HG03469 (cell line): ENCODE measurements around the gene PSENEN.
"Not testable (repeated sequence)": the region's sequence is repeated elsewhere in the genome, so short reads cannot be mapped to it uniquely, and the experiment has no call there.

Experiments
- ATAC-seq: cut with Tn5 transposase; IDR thresholded peaks from one replicate; pipeline ENCODE4 v1.9.1; 2021; ENCODE audit warnings: mild to moderate bottlenecking, moderate library complexity, moderate number of reproducible peaks; ENCODE audit not compliant: unreplicated experiment

Gene PSENEN

DNA sequence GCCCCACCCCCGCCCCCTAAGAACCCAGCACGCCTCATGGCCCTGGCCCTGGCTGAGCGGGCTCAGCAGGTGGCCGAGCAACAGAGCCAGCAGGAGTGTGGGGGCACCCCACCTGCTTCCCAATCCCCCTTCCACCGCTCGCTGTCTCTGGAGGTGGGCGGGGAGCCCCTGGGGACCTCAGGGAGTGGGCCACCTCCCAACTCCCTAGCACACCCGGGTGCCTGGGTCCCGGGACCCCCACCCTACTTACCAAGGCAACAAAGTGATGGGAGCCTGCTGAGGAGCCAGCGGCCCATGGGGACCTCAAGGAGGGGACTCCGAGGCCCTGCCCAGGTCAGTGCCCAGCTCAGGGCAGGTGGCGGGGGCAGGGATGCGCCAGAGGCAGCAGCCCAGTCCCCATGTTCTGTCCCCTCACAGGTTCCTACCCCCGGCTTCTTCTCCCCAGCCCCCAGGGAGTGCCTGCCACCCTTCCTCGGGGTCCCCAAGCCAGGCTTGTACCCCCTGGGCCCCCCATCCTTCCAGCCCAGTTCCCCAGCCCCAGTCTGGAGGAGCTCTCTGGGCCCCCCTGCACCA is 41.9 kb downstream of the PSENEN start:
- no peak for ATAC-seq

- no peak for ATAC-seq
These were observed 42.9 kb downstream of the PSENEN start for GRCh38 chr19:35788205-35788960.

- ATAC-seq: no peak
These were observed 43.9 kb downstream of the PSENEN start for GRCh38 chr19:35789195-35789977.

GRCh38 chr19:35789978-35790944 is 44.8 kb downstream of the PSENEN start:
- no peak for ATAC-seq

DNA sequence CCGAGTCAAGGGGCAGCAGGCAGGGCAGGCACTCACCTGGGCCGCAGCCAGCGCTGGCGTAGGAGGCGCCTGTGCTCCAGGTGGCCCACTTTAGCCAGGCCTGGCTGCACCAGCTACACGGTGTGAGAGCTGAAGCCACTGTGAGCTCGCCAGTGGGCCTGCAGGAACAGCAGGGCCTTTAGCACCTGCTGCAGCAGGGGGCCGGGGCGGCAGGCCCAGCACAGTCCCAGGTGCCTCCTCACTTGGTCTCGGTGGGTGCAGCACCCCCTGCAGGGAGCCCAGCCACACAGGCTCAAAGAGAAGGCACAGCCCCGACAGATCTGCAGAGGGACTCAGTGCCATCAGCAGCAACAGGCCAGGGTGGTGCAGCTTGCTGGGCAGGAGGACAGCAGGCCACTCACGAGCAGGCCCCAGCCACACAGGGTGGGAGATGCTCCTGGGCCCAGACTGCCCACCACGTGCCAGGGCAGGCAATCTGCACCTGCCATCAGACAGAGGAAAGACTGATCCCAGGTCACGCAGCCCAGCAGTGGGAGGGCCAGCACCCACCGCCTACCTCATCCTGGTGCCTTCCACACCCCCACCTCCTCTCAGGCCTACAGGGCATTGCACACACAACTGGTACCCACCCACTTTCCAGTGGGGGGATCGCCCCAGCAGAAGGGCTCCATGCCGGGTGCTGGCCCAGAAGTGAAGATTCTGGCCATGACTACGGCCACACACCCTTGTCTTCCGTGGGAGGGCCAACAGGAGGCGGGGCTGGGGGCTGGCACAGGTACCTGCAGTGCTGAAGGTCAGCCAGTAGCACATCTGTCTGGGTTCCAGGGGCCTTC is 45.7 kb downstream of the PSENEN start:
- no peak for ATAC-seq

- ATAC-seq: no peak
These were observed 46.4 kb downstream of the PSENEN start for GRCh38 chr19:35791814-35792279.

DNA sequence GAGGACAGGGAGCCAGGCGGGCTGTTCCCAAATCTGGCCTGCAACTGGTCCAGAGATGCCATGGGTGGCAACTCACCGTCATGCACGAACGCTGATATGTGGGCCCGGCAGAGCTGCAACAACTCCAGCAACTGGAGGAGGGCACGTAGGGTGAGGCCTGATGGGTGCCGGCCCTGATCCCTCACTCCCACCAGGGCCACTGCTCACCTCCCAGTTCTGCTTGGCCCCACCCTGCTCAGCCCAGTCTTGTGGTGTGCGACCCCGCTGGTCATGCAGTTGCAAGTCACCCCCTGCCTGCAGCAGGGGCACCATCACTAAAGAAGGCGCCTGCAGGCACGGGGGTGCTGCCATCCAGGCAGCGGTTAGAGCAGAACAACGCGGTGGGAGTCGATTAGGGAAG is 46.9 kb downstream of the PSENEN start:
- no peak for ATAC-seq

- ATAC-seq: no peak
These were observed 47.4 kb downstream of the PSENEN start for GRCh38 chr19:35792888-35793287.

DNA sequence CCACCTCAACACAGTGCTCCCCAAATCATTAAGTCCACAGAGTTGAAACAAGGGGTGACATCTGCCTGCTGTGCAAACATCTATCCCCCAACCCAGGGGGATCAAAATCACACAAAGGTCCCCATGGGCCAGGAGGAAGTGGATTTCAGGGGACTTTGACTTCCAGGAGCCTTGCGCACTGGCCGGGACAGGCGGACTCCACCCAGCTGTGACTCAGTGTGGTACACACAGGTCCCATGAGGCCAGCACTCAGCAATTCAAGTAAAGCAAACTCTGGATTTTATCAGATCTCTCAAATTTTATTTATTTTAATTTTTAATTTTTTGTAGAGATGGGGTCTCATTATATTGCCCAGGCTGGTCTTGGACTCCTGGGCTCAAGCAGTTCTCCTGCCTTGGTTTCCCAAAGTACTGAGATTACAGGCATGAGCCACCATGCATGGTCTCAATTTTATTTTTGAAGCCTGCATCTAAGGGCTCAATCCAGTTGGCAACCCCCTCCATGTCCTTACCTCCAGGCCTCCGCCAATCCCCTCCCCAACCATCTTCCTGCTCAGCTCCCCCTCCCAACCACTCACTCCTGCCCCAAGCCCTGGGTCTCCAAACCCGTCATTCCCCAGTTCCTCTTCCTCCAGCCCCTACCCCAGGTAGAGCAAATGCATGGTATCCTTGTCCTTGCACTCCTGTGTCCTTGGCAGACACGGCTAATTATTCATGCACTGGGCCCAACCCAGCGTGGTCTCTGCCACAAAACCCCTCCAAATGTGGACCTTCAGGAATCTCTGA is 48.1 kb downstream of the PSENEN start:
- no peak for ATAC-seq

- not testable (repeated sequence) for ATAC-seq
These were observed 50.1 kb downstream of the PSENEN start for GRCh38 chr19:35795564-35795963.
